Activated CD8-positive, alpha-beta memory T cell treated with anti-CD3 and anti-CD28 coated beads, Interleukin-2, amount 50 U/mL, for 4 hours (primary cell): Measurements from ENCODE around the gene DBH.
"Not testable (repeated sequence)": the region's sequence is repeated elsewhere in the genome, so short reads cannot be mapped to it uniquely, and the experiment has no call there.

Experiments used
- DNase-seq: peaks from one replicate; pipeline ENCODE4 v3.0.0-alpha.2; 2020

DBH gene

GRCh38 chr9:133604856-133605255 is 31.3 kb upstream of the DBH start:
- DNase-seq: no peak

- no peak for DNase-seq
Measured at GRCh38 chr9:133605446-133605845, 30.7 kb upstream of the DBH start.

DNA sequence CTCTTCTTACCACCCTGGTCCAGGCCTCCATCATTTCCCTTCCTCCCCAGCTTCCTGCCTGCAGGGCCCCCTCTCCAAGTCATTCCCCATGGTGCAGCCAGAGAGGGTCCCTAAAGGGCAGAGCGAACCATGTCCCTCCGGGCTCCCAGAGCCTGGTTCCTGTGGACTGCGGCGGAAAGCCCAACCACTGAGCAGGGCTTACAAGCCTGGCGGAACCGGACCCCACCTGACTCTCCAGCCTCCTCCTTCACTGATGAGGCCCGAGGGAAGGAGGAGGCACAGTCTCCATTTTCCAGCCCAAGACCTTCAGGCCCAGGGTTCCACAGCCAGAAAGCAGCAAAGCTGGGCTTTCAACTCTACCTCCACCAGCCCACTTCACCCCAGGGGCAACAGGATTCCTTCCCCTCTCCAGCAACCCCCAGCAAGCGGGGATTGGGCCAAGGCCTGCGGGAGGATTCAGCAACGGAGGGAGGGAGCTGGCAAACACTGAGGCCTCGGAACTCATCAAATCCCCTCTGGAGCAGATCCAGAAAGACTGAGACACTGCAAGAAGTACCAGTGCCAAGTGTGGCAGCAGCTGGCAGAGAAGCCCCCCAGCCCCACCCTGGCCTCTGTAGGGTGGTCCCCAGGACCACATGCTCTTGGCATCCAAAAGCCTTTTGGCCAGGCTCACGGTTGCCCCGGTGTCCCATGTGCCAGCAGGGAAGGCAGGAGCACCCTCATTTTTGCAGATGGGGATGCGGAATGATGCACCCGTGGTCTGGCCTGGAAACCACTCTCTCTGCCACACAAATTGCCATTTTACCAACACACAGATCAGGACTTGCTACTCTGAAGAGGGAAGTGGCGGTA is 30.1 kb upstream of the DBH start:
- no peak for DNase-seq

GRCh38 chr9:133606708-133607025 is 29.5 kb upstream of the DBH start:
- DNase-seq: no peak

DNA sequence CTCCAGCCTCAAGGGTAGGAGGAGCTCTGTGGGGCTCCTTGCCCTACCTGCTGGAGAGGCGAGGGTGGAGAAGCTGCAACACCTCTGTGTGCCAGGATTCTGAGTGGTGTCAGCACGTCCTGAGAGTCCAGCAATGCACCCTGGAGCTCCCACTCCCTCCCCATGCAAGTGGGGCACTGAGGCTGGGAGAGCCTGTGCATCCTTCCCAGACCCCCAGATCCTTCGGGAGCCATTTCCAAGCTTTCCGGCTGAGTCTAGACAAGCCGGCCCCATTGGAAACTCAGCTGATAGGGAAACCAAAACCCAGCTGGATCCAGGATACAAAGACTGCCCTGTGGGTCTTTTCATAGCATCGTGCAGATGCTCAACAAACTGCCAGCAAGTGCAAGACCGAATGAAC is 28.8 kb upstream of the DBH start:
- no peak for DNase-seq

GRCh38 chr9:133607976-133608375 is 28.2 kb upstream of the DBH start:
- no peak for DNase-seq

GRCh38 chr9:133608382-133608781 is 27.8 kb upstream of the DBH start:
- no peak for DNase-seq

DNA sequence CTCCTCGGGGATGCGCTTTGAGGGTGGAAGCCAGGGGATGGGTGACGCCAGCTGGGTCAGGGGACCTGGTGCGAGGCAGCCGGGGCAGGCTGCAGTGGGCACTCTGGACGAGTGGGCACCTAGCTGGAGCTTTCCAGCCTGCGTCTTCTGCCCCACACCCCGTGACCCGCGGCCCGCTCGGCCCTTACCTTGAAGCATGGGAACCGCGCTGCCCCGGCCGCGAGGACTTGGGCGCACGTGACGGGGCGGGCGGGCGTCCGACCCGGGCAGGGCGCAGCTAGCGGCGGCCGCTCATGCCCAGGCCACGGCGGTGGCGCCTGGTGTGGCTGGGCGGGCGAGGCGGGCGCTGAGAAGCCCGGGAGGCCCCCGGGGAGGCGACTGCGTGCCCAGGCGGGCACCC is 27.3 kb upstream of the DBH start:
- DNase-seq: no peak

GRCh38 chr9:133609311-133610098 is 26.7 kb upstream of the DBH start, which contains the start of gene FAM163B:
FAM163B (minus strand) TSS chr9:133609389; CDS start chr9:133580223, 29,166 bp downstream.
- DNase-seq: peak; percentile 38

DNA sequence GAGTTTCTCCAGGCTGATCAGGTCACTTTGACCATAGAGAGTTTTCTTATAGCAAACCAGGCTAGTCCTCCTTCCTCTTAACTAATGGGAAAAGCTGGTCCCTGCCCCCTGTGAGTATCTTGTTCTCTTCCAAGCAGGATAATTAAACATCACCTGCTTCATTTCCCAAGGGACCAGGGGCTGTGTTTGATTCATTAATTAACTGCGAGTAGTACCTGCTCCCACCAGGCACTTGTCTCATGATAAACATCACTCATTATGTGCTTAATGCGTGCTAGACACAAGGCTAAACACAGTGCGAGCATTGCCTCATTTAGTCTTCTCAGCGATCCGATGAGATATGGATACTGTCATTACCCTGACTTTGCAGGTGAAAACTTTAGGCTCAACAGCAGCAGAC is 25.3 kb upstream of the DBH start:
- DNase-seq: no peak

- DNase-seq: no peak
Measured at GRCh38 chr9:133612051-133612450, 24.1 kb upstream of the DBH start.

GRCh38 chr9:133612816-133613215 is 23.3 kb upstream of the DBH start:
- DNase-seq: no peak

GRCh38 chr9:133613432-133613831 is 22.7 kb upstream of the DBH start:
- DNase-seq: no peak

GRCh38 chr9:133614056-133614455 is 22.1 kb upstream of the DBH start:
- DNase-seq: no peak

DNA sequence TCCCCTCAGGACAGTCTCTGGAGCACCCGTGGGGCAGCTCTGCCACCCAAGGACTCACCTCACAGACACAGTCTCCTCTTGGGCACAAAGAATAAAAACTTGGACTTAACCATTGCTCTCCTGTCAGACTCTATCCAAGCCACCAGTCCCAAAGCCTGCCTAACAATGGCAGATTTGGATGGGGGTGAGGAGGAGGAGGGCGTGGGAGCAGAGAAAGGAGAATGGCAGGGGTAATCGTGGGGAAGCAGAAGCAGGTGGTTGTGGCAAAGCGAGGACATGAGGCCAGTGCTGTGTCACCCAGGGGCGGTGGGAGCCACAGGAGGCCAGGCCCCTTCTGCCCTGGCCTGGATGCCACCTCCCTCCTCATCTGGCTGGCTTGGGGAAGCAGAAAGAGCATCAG is 21.5 kb upstream of the DBH start:
- DNase-seq: no peak

DNA sequence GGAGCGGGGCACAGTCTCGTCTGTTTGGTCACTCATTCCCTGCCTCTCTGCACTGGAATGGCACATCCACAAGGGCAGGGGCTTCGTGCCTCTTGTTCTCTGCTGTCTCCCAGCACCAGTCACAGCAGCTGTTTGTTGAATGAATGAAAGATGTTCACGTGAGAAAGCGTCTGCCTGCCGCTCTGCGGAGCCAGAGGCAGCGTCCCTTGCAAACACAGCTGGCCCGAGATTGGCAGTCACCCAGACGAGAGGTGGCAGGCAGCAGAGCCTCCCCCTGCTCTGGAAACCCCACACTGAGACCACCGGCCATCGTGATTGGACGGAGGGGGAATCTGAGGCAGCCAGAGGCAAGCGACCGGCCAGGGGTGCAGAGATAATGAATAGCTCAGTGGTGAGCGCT is 21.0 kb upstream of the DBH start:
- DNase-seq: no peak

- no peak for DNase-seq
Measured at GRCh38 chr9:133615606-133616188, 20.5 kb upstream of the DBH start.

DNA sequence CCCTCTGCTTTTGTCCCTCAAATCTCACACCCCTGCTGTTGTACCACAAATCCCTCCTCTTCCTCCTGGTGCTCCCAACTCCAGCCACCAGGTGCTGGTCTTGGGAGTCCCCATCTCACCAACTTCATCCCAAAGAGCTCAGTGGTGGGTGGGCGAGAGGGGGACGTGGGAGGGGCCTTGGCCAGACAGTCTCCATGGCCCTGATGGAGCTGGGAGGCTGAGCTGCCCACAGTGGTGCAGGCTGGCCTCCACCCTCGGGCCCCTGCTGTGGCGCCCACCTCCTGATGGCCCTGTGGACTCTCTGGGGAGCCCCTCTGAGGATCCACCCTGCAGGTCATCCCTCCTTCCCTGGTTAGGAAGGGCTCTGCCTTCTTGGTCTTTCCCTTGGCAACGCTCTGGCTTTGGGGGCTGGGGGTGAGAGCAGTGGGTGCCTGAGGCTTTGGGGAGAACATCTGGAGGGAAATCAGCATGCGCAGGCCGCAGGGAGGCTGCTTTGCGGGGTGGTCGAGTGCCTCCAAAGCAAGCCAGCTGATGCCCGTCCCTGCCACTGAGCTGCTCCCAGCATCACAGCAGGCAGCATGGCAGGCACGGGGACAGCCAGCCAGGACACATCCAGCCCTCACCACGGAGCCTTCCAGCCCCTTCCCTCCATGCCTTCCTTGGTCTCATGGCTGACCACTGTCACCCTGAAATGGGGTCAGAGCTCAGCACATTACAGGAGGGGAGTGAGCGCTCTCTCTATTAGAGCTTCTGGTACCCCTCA is 19.3 kb upstream of the DBH start:
- no peak for DNase-seq

GRCh38 chr9:133618726-133619125 is 17.4 kb upstream of the DBH start:
- DNase-seq: no peak

- peak; percentile 48 for DNase-seq
Measured at GRCh38 chr9:133619791-133620190, 16.4 kb upstream of the DBH start.

DNA sequence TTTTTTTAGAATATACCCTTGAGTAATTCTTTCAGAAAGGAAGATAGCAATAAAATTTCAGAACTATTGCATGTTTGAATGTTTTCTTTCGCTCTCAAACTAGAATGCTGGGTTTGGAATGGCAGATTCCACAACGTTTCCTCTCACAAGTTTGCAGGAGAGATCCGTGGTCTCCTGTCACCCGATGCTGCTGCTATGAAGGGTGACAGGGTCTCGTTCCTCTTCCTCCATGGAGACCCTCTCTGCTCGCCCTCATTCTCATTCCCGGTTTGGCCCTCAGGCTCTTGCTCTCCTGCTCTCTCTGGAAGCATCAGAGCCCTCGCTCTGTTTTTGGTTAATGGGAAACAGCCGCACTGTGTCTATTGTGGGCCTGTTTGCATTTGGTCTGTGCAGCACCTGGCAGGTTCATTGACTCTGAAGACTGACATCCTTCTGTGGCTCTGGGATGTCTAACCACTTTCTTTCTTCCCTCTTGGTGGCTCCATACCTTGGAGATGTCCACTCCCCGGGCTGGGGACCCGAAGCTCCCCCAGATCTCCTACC is 14.4 kb upstream of the DBH start:
- no peak for DNase-seq

DNA sequence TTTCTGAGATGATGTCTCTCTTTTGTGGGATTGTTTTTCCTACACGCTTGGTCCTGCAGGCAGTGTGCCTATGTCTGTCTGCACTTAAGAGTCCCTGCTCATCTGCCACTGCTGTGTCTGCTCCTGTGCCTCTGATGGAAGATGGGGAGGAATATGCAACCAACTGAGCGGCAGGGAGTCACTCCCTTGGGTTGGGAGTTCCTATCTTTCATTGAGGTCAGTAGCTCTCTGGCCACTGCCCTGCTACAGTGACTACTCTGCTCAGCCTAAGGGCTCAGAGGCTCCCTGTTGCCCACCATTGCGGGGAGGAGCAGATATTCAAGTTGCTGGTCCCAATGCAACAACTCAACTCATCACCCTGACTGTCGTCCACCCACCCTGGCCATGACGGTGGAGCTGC is 13.6 kb upstream of the DBH start:
- DNase-seq: no peak

- not testable (repeated sequence) for DNase-seq
Measured at GRCh38 chr9:133626008-133626407, 10.2 kb upstream of the DBH start.
